Muscle of leg (tissue), 16 donors: ENCODE measurements around the gene CHD1. TPM values are rescaled to one million over a fixed set of nuclear protein-coding genes. Genes with fewer than 3 reads are reported as not detected.

Experiments used
- DNase-seq: peaks from one replicate; pipeline ENCODE4 v3.0.0; 2013
- H3K27ac ChIP-seq: one replicate; pipeline ENCODE4 v1.5.1; 2013; ENCODE audit warnings: mild to moderate bottlenecking, low read length, control low read depth
- H3K27me3 ChIP-seq: one replicate; pipeline ENCODE4 v1.6.1; 2013; ENCODE audit warnings: low read length; ENCODE audit not compliant: control insufficient read depth, insufficient read depth
- H3K36me3 ChIP-seq: one replicate; pipeline ENCODE4 v1.6.1; 2013; ENCODE audit warnings: low read length; ENCODE audit not compliant: control insufficient read depth, insufficient read depth
- H3K4me1 ChIP-seq: one replicate; pipeline ENCODE4 v1.6.1; 2013; ENCODE audit warnings: low read length; ENCODE audit not compliant: control insufficient read depth, insufficient read depth
- H3K4me3 ChIP-seq: one replicate; pipeline ENCODE4 v1.5.1; 2013; ENCODE audit warnings: low read length, control low read depth
- H3K9me3 ChIP-seq: replicated peaks from 2 replicates; pipeline ENCODE4 v1.6.1; 2013; ENCODE audit warnings: low read depth, low read length; ENCODE audit not compliant: control insufficient read depth
- WGBS: methylation state at CpG from one replicate; pipeline ENCODE4 v1.1.5; 2013; ENCODE audit warnings: missing lambda C conversion rate; ENCODE audit not compliant: insufficient coverage; 5-methylcytosine and 5-hydroxymethylcytosine counted together
- long read RNA-seq, 11 donors: transcript quantifications; one replicate each; lab custom pipeline, GENCODE V29; 2026
- polyA plus RNA-seq, 8 donors: library from polyadenylated mRNA; unstranded; fragments of 120-200 nt; gene quantifications; one replicate each; pipeline versions ENCODE4 v1.2.1 to v1.2.3, GENCODE V29; 2013; ENCODE audit warnings: inconsistent platforms in 1 of 8, low replicate concordance in 1 of 8; ENCODE audit not compliant: insufficient read length in 8 of 8, insufficient read depth in 1 of 8
- total RNA-seq: library from RNA; stranded (reverse); fragments of 120-200 nt; gene quantifications from one replicate; pipeline ENCODE4 v1.2.4, GENCODE V29; 2013

The CHD1 gene
- total RNA-seq (41.5 TPM), polyA plus RNA-seq (10 to 100 TPM; 24.8 to 32.9 (median 30.4) TPM)
- long read RNA-seq, donor 1, partial matches to known transcripts: 0 of 2 reads
- long read RNA-seq, donor 1, other reads (novel, unspliced or antisense): 0 of 2 reads
- long read RNA-seq, donor 2: 0 reads
- long read RNA-seq, donor 3, partial matches to known transcripts: 0 of 3 reads
- long read RNA-seq, donor 3, other reads (novel, unspliced or antisense): 0 of 3 reads
- long read RNA-seq, donor 4: 0 reads
- long read RNA-seq, donor 5, transcript CHD1-211 (9 exons, 2,955 nt): minor isoform, 5 of 19 reads
- long read RNA-seq, donor 5, transcript CHD1-205 (4 exons, 724 nt): major isoform, 7 of 19 reads
- long read RNA-seq, donor 5, partial matches to known transcripts: 5 of 19 reads
- long read RNA-seq, donor 5, other reads (novel, unspliced or antisense): 0 of 19 reads
- long read RNA-seq, donor 6, partial matches to known transcripts: 0 of 4 reads
- long read RNA-seq, donor 6, other reads (novel, unspliced or antisense): 0 of 4 reads
- long read RNA-seq, donor 7, transcript CHD1-205 (4 exons, 724 nt): major isoform, 13 of 29 reads
- long read RNA-seq, donor 7, partial matches to known transcripts: 11 of 29 reads
- long read RNA-seq, donor 7, other reads (novel, unspliced or antisense): 0 of 29 reads
- long read RNA-seq, donor 8, partial matches to known transcripts: 0 of 3 reads
- long read RNA-seq, donor 8, other reads (novel, unspliced or antisense): 0 of 3 reads
- long read RNA-seq, donor 9, transcript CHD1-205 (4 exons, 724 nt): major isoform, 9 of 10 reads
- long read RNA-seq, donor 9, partial matches to known transcripts: 0 of 10 reads
- long read RNA-seq, donor 9, other reads (novel, unspliced or antisense): 0 of 10 reads
- long read RNA-seq, donor 10, transcript CHD1-205 (4 exons, 724 nt): major isoform, 12 of 21 reads
- long read RNA-seq, donor 10, partial matches to known transcripts: 6 of 21 reads
- long read RNA-seq, donor 10, other reads (novel, unspliced or antisense): 0 of 21 reads
- long read RNA-seq, donor 11, transcript CHD1-205 (4 exons, 724 nt): major isoform, 8 of 15 reads
- long read RNA-seq, donor 11, partial matches to known transcripts: 5 of 15 reads
- long read RNA-seq, donor 11, other reads (novel, unspliced or antisense): 0 of 15 reads

- Histone ChIP-seq H3K9me3 (no peaks in the 10 kb centered on the region), H3K4me3 (peak within 1 kb of the TSS; percentile 97), H3K27ac (peak within 1 kb of the TSS; percentile 100), H3K27me3 (no peaks in the 10 kb centered on the region), H3K4me1 (peaks cover 6% of the 10 kb centered on the region), H3K36me3 (peaks cover 3% of the 10 kb centered on the region)
- DNase-seq: peak; percentile 99
- WGBS: under 1% methylated on average over 98 of the region's 101 CpGs
These were observed at the start of gene CHD1 for GRCh38 chr5:98928873-98929709. TSS of gene CHD1 (minus strand) at chr5:98929007. CDS start at chr5:98926386, 2,621 bp downstream.

GRCh38 chr5:98978528-98978927 is 49.7 kb upstream of the CHD1 start:
- no peaks in the 10 kb centered on the region for H3K36me3 ChIP-seq
- no peaks in the 10 kb centered on the region for H3K27me3 ChIP-seq
- no peak overlapping the region for H3K27ac ChIP-seq
- H3K9me3 ChIP-seq: no peaks in the 10 kb centered on the region
- no peak for DNase-seq
- H3K4me3 ChIP-seq: no peak overlapping the region
- no CpG with 5 or more reads among the region's 1 CpG for WGBS
- H3K4me1 ChIP-seq: no peaks in the 10 kb centered on the region

GRCh38 chr5:98977723-98978122 is 48.9 kb upstream of the CHD1 start:
- Histone ChIP-seq H3K36me3 (no peaks in the 10 kb centered on the region), H3K27me3 (no peaks in the 10 kb centered on the region), H3K27ac (no peak overlapping the region), H3K4me1 (no peaks in the 10 kb centered on the region), H3K9me3 (no peaks in the 10 kb centered on the region), H3K4me3 (no peak overlapping the region)
- DNase-seq: peak; percentile 47
- WGBS: 33% methylated on average over 1 of the region's 1 CpG

GRCh38 chr5:98975682-98976407 is 47.0 kb upstream of the CHD1 start:
- no peaks in the 10 kb centered on the region for H3K27me3 ChIP-seq
- H3K4me3 ChIP-seq: no peak overlapping the region
- H3K9me3 ChIP-seq: no peaks in the 10 kb centered on the region
- DNase-seq: no peak
- no CpG with 5 or more reads among the region's 4 CpGs for WGBS
- no peak overlapping the region for H3K27ac ChIP-seq
- no peaks in the 10 kb centered on the region for H3K4me1 ChIP-seq
- H3K36me3 ChIP-seq: no peaks in the 10 kb centered on the region

- Histone ChIP-seq H3K27me3 (no peaks in the 10 kb centered on the region), H3K4me3 (no peak overlapping the region), H3K4me1 (no peaks in the 10 kb centered on the region), H3K9me3 (no peaks in the 10 kb centered on the region), H3K27ac (no peak overlapping the region), H3K36me3 (no peaks in the 10 kb centered on the region)
- no peak for DNase-seq
- 100% methylated on average over 2 of the region's 2 CpGs for WGBS
These were observed 46.4 kb upstream of the CHD1 start for GRCh38 chr5:98975223-98975622.

GRCh38 chr5:98969400-98969799 is 40.6 kb upstream of the CHD1 start:
- H3K9me3 ChIP-seq: peaks cover 4% of the 10 kb centered on the region
- no peak overlapping the region for H3K27ac ChIP-seq
- no CpG with 5 or more reads among the region's 4 CpGs for WGBS
- H3K27me3 ChIP-seq: no peaks in the 10 kb centered on the region
- no peaks in the 10 kb centered on the region for H3K4me1 ChIP-seq
- DNase-seq: no peak
- H3K4me3 ChIP-seq: no peak overlapping the region
- no peaks in the 10 kb centered on the region for H3K36me3 ChIP-seq

GRCh38 chr5:98968056-98968564 is 39.3 kb upstream of the CHD1 start:
- DNase-seq: no peak
- H3K4me3 ChIP-seq: no peak overlapping the region
- H3K27ac ChIP-seq: no peak overlapping the region
- H3K4me1 ChIP-seq: no peaks in the 10 kb centered on the region
- no peaks in the 10 kb centered on the region for H3K27me3 ChIP-seq
- peaks cover 4% of the 10 kb centered on the region for H3K9me3 ChIP-seq
- H3K36me3 ChIP-seq: no peaks in the 10 kb centered on the region
- WGBS: no CpG with 5 or more reads among the region's 4 CpGs

- no CpG with 5 or more reads among the region's 4 CpGs for WGBS
- no peaks in the 10 kb centered on the region for H3K4me1 ChIP-seq
These were observed 36.4 kb upstream of the CHD1 start for GRCh38 chr5:98965226-98965625.

GRCh38 chr5:98964621-98965020 is 35.8 kb upstream of the CHD1 start:
- no peaks in the 10 kb centered on the region for H3K27me3 ChIP-seq
- H3K36me3 ChIP-seq: no peaks in the 10 kb centered on the region
- H3K4me1 ChIP-seq: no peaks in the 10 kb centered on the region
- no peak overlapping the region for H3K27ac ChIP-seq
- H3K4me3 ChIP-seq: no peak overlapping the region
- H3K9me3 ChIP-seq: peaks cover 4% of the 10 kb centered on the region
- no peak for DNase-seq

More at GRCh38 chr5:98965226-98965625, 36.4 kb upstream of the CHD1 start:
- DNase-seq: no peak
- no peaks in the 10 kb centered on the region for H3K36me3 ChIP-seq
- H3K27ac ChIP-seq: no peak overlapping the region
- H3K9me3 ChIP-seq: peaks cover 4% of the 10 kb centered on the region
- H3K27me3 ChIP-seq: no peaks in the 10 kb centered on the region
- no peak overlapping the region for H3K4me3 ChIP-seq
